Fibroblast of peridontal ligament (primary cell): ENCODE measurements around the gene TUBGCP4.

Experiments used
- DNase-seq: peaks from one replicate; pipeline ENCODE4 v3.0.0-alpha.2; 2010; ENCODE audit errors: extremely low read depth

TUBGCP4 gene

DNA sequence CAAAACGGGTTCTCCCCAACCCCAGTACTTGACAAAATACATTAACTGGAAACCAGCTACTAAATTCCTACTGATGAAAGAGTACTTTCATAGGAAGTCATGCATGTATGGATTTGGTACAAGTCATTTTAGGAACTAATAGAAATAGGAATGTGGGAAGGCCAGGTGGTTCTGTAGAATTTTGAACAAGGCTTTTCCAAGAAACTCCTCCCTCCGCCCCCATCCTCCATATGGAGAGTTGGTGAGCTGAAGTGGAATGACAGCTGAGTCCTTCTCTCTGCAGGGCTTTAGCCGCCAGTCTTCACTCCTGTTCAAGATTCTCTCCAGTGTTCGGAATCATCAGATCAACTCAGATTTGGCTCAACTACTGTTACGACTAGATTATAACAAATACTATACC lies 33.2 kb downstream of the TUBGCP4 start:
- DNase-seq, result no peak

GRCh38 chr15:43406189-43406588 lies 35.3 kb downstream of the TUBGCP4 start:
- peak; percentile 50 for DNase-seq

DNA sequence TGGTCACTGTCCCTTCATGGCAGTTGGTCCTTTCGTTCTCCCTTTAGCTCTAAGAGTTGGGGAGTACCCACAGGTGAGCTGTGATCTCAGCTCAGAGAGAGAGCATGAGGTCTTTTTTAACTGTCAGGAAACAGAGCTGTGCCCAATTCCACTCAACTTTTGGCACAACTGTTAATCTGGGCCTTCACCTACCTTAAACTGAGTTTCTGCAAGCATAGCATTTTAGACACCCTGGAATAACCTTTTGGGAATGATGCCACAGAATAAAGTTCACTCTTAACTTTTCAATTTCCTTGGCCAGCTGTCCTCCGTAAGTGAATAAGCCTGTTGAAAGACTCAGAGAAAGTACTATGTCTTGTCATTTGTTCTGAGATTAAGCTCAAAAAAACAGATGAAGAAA lies 35.9 kb downstream of the TUBGCP4 start:
- no peak for DNase-seq

- DNase-seq, result no peak
These were observed 37.9 kb downstream of the TUBGCP4 start for GRCh38 chr15:43408789-43409188.

DNA sequence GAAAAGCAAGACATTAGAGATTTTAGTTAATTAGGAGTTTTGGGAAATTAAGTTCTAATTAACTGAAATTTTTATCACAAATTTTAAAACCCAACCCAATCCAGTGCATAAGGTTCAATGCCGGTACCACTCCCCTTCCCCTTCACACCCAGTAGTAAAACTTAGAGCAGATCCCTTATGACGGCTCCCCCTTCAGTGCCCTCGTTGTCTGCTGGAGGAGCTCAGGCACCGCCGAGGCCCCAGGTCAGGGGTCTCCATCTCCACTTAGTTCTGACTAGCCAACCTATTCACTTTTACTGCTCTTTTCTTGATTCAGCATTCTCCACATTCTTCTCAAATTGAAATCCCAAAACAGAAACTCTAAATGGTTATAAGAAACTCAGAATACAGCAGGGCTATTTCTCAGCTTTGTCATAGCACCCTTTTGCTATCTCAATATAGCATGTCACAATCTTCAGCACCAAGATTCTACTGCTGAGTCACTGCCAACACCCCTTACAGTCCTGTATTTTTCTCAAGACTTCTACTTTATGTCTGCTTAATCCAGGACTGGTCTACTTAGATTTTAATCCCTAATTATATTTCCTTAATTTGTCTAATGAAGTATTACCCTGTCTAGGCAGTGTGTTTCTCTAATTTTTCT lies 39.8 kb downstream of the TUBGCP4 start:
- peak; percentile 30 for DNase-seq

- DNase-seq, result no peak
These were observed 41.2 kb downstream of the TUBGCP4 start for GRCh38 chr15:43412096-43412495.

GRCh38 chr15:43414196-43414595 lies 43.3 kb downstream of the TUBGCP4 start:
- no peak for DNase-seq

DNA sequence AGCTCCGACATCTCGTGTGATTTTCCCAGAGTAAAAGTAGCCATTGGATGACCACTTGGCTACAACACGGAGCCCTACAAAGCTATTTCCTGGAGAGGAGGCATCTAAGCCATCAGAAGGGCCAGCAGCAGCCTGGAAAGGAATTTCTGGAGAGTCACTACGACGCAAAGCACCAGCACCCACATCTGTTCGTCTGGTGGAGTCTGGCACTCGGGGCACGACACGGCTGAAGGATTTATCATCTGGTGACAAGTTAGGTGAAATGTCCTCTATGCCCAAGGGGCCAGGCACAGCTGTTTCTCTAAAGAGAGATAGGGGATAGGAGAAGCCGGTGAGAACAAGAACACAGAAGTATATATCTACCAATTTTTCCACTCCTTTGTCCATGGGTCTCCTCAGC lies 49.5 kb downstream of the TUBGCP4 start:
- no peak for DNase-seq

GRCh38 chr15:43420876-43421275 lies 50.0 kb downstream of the TUBGCP4 start:
- no peak for DNase-seq

DNA sequence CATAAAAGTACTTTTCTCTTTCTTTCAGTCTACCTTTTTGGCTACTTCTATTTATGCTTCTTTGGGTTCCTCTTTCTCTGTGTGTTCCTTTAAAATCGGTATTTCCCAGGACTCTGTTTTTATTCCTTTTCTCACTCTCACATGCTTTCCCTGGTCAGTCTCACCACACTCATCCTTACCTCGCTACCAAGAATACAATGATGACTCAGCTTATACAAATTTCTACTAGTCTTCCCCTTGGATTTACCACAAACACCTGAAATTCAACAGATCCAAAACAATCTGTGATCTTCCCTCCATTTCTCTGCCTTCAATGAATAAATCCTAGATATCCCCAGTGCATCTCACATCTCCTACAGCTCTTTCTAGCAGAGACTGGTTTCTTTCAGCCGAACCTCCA lies 52.9 kb downstream of the TUBGCP4 start:
- DNase-seq, result no peak

DNA sequence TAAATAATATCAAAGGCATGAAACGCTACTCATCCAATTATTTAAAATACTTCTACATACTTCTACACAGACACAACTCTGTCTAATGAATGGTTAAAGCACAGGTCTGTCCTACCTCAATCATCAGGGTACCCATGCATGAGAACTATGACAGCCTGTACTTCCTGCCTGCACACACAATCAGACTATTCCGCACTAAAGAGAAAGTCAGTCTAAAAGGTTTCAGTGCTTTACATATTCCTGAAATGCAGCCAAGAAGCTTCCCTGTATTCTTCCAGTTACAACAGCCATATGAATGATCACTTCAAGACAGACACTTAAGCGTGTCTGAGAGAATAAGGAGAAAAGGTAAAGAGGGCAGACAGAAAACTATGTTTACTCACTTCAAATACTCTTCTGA lies 58.8 kb downstream of the TUBGCP4 start:
- peak; percentile 25 for DNase-seq

DNA sequence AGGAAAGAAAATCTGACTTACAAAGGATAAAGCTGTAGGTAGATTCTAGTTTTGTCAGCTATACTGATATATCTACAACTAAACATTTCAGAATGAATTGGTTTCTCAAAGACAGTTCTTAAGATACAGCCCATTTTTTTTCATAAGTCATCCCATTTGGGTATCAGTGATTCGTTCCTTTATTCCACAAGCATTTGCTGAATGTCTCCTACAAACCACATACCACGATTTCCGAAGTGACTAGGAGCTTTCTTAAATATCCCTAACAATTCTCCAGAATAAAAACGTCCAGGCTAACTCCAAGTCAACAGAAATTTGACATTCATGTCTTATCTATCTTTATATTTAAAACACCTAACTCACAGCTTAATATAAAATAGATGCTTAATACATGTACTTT lies 62.3 kb downstream of the TUBGCP4 start:
- DNase-seq, result peak; percentile 70

- DNase-seq, result no peak
These were observed 62.9 kb downstream of the TUBGCP4 start for GRCh38 chr15:43433661-43434303.

DNA sequence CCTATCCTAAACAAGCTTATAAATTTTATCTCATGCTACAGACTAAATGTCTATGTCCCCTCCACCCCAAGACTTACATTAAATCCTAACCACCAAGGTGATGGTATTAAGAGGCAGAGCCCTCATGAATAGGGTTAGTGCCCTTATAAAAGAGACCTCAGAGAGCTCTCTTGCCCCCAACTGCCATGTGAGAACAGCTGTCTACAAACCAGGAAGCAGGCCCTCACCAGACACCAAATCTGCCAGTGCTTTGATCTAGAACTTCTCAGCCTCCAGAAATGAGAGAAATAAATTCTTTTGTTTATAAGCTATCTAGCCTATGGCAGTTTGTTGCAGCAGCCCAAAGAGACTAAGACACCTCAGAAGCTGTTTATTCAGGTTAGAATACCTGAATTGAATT lies 63.5 kb downstream of the TUBGCP4 start:
- DNase-seq, result no peak

- DNase-seq, result no peak
These were observed 65.5 kb downstream of the TUBGCP4 start for GRCh38 chr15:43436395-43436794.

GRCh38 chr15:43439268-43439667 lies 68.4 kb downstream of the TUBGCP4 start:
- no peak for DNase-seq

GRCh38 chr15:43440721-43441281 lies 69.9 kb downstream of the TUBGCP4 start:
- DNase-seq, result peak; percentile 99

- DNase-seq, result peak; percentile 74
These were observed 70.4 kb downstream of the TUBGCP4 start for GRCh38 chr15:43441316-43441715.

DNA sequence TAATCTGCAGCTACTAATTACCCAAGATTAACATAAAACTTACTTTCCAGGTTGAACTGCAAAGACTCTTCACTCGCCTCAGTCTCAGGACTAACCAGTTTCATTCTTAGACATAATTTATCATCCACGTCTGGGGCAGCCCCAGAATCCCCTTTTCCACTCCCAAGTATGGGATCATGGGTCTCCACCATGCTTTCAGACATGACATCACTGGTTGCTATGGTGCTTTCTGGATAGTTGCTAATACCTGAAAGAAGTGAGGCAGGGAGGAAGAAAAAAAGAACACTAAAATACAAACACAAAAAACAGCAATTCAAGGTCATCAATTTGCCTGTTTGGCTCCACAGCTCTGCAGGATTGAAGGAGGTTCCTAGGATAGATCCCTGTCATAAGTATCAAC lies 75.4 kb downstream of the TUBGCP4 start:
- DNase-seq, result no peak

- no peak for DNase-seq
These were observed 79.1 kb downstream of the TUBGCP4 start for GRCh38 chr15:43449981-43450380.
